Measurements from ENCODE around the gene RFT1. TPM values are rescaled to one million over a fixed set of nuclear protein-coding genes. Genes with fewer than 3 reads are reported as not detected.

The RFT1 gene
- total and polyA plus RNA-seq, 4 donors = 10.8 to 23.1 (median 21.6) TPM

DNA sequence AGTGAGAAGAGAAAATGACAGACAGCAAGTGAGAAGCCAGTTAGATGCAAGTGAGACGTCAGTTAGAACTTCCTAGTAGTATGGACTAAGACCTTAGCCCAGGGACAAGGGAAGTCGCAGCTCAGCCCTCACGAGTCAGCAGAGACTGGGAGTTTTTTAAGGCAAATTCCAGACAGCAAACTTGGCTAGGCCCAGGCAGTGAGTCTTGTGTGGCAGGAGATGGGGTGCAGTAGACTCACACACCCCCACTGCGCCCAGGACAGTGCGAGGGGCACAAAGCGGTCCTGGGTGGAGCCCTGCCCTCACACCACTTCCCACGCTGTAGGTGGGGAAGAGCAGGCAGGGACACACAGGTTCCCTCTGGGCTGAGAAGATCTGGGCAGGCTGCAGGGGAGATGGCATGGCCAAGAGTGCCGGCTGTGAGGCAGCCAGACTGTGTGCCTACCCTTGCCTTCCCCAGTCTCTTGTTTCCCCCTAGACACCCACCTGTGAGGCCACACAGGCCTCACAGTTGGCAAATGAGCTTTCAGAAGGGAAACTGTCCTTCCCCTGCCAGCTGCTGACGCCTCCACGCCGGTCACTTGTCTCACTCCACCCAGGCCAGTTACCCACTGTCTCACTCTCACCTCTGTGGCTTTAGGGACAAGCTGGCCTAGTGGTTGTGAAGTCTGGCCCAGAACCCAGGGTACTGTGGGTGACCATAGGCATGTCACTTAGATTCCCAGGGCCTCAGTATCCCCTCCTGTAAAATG, 17.1 kb upstream of the RFT1 start:
- no peak overlapping the region for H3K4me3 ChIP-seq
- TF ChIP-seq, protein P1, sequence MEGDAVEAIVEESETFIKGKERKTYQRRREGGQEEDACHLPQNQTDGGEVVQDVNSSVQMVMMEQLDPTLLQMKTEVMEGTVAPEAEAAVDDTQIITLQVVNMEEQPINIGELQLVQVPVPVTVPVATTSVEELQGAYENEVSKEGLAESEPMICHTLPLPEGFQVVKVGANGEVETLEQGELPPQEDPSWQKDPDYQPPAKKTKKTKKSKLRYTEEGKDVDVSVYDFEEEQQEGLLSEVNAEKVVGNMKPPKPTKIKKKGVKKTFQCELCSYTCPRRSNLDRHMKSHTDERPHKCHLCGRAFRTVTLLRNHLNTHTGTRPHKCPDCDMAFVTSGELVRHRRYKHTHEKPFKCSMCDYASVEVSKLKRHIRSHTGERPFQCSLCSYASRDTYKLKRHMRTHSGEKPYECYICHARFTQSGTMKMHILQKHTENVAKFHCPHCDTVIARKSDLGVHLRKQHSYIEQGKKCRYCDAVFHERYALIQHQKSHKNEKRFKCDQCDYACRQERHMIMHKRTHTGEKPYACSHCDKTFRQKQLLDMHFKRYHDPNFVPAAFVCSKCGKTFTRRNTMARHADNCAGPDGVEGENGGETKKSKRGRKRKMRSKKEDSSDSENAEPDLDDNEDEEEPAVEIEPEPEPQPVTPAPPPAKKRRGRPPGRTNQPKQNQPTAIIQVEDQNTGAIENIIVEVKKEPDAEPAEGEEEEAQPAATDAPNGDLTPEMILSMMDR (IDR thresholded peaks at IDR 0.05; ENCODE audit: control extremely low read depth, extremely low read depth) = no peak
- no peak for DNase-seq
- H3K9me3 ChIP-seq (ENCODE audit: control insufficient read depth in 4 of 4, insufficient read depth in 3 of 4, low read length in 3 of 4) = no peaks in the 10 kb centered on the region
- no peak for ATAC-seq (ENCODE audit: insufficient read depth, low FRiP score)
- peaks cover 0 to 7% (median 0%) of the 10 kb centered on the region in 5 donors for H3K4me1 ChIP-seq (ENCODE audit: control insufficient read depth in 5 of 5, insufficient read depth in 5 of 5, low read length in 5 of 5)
- no peak overlapping the region for H3K9ac ChIP-seq (ENCODE audit: insufficient read depth in 1 of 2, low read length in 2 of 2)
- H3K27ac ChIP-seq (ENCODE audit: low read depth in 1 of 2, low read length in 1 of 2) = peak overlapping the region in 1 of 2 donors; percentile 66
- no peaks in the 10 kb centered on the region for H3K27me3 ChIP-seq (ENCODE audit: control insufficient read depth in 3 of 3, insufficient read depth in 3 of 3, low read length in 2 of 3)
- WGBS, 2 donors = 66 to 79% methylated on average over 11 of the region's 11 CpGs
- H3K36me3 ChIP-seq (ENCODE audit: control insufficient read depth in 4 of 4, insufficient read depth in 4 of 4, low read length in 4 of 4) = no peaks in the 10 kb centered on the region

DNA sequence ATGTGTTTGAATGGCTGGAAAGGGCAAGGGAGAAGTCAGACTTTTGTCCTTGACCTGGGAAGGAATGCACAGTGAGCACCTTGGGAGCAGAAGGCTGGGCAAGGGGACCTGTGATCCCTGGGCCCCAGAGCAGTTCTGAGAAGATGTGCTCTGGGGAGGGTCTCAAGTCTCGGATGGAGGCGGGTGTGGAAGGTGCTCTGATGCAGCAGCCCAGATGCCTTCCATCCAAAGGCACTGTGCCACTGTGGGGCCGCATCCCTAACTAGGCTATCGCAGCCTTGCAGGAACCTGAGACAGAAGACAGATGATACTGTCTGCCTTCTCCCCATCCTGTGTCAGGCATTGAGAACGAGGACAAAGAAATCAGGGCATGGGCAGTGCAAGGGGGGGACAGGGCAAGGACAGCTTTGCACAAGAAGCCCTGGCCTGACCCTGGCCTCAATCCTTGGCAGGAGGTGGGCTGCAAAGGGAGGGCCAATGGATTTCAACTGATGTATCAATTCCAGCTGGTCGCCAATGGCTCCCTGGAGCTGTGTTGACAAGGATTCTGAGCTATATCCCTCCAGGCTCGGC, 16.2 kb upstream of the RFT1 start:
- H3K4me3 ChIP-seq = no peak overlapping the region
- H3K27ac ChIP-seq (ENCODE audit: low read depth in 1 of 2, low read length in 1 of 2) = peak overlapping the region in 1 of 2 donors; percentile 44
- TF ChIP-seq, protein P1 (IDR thresholded peaks at IDR 0.05; ENCODE audit: control extremely low read depth, extremely low read depth) = no peak
- H3K4me1 ChIP-seq (ENCODE audit: control insufficient read depth in 5 of 5, insufficient read depth in 5 of 5, low read length in 5 of 5) = peaks cover 0 to 7% (median 0%) of the 10 kb centered on the region in 5 donors
- no peaks in the 10 kb centered on the region for H3K27me3 ChIP-seq (ENCODE audit: control insufficient read depth in 3 of 3, insufficient read depth in 3 of 3, low read length in 2 of 3)
- H3K9me3 ChIP-seq (ENCODE audit: control insufficient read depth in 4 of 4, insufficient read depth in 3 of 4, low read length in 3 of 4) = no peaks in the 10 kb centered on the region
- H3K9ac ChIP-seq (ENCODE audit: insufficient read depth in 1 of 2, low read length in 2 of 2) = peak overlapping the region in 1 of 2 donors; percentile 40
- ATAC-seq (ENCODE audit: insufficient read depth, low FRiP score) = no peak
- DNase-seq = no peak
- no peaks in the 10 kb centered on the region for H3K36me3 ChIP-seq (ENCODE audit: control insufficient read depth in 4 of 4, insufficient read depth in 4 of 4, low read length in 4 of 4)
- 89 to 90% methylated on average over 7 of the region's 7 CpGs for WGBS, 2 donors

DNA sequence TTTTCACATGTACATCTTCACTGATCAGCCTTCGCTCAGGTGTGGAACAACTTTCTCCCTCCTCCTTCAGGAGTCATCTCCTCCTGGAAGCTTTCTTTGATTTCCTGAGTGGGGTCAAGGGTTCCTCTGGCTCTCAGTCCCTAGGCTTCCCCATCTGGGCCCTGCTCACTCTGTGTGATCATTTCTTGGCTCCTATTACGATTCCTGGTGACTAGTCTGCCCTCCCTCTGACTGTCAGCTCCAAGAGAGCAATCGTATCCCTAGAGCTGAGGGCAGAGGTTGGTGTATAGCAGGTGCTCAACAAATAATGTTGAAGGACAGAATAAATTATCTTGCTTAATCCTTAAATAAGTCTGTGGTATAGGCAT, 15.5 kb upstream of the RFT1 start:
- Histone ChIP-seq H3K36me3 (ENCODE audit: control insufficient read depth in 4 of 4, insufficient read depth in 4 of 4, low read length in 4 of 4) (no peaks in the 10 kb centered on the region), H3K27me3 (ENCODE audit: control insufficient read depth in 3 of 3, insufficient read depth in 3 of 3, low read length in 2 of 3) (no peaks in the 10 kb centered on the region), H3K9me3 (ENCODE audit: control insufficient read depth in 4 of 4, insufficient read depth in 3 of 4, low read length in 3 of 4) (no peaks in the 10 kb centered on the region), H3K4me3 (no peak overlapping the region), H3K9ac (ENCODE audit: insufficient read depth in 1 of 2, low read length in 2 of 2) (no peak overlapping the region), H3K4me1 (ENCODE audit: control insufficient read depth in 5 of 5, insufficient read depth in 5 of 5, low read length in 5 of 5) (peaks cover 0 to 6% (median 0%) of the 10 kb centered on the region in 5 donors), H3K27ac (ENCODE audit: low read depth in 1 of 2, low read length in 1 of 2) (peak overlapping the region in 1 of 2 donors; percentile 48)
- WGBS, 2 donors = 74 to 81% methylated on average over 3 of the region's 3 CpGs
- TF ChIP-seq, protein P1 (IDR thresholded peaks at IDR 0.05; ENCODE audit: control extremely low read depth, extremely low read depth) = no peak
- no peak for DNase-seq
- no peak for ATAC-seq (ENCODE audit: insufficient read depth, low FRiP score)

All from lung (tissue), 12 donors.